SK-N-SH treated with all-trans-retinoic acid at 6 μM for 48 hours (cell line): ENCODE measurements around the gene OAF.
"Not testable (repeated sequence)": the region's sequence is repeated elsewhere in the genome, so short reads cannot be mapped to it uniquely, and the experiment has no call there.

Experiments used
- ATAC-seq: fragments of 200-7000 bp; cut with Tn5 transposase; 3 replicates; pipeline ENCODE4 v1.9.1; 2020; ENCODE audit warnings: mild to moderate bottlenecking, moderate library complexity
- ARNTL ChIP-seq: fragments of 450-650 bp; formaldehyde crosslinking; IDR thresholded peaks from 2 replicates; pipeline ENCODE4 v1.5.0; 2020; ENCODE audit warnings: low read depth, mild to moderate bottlenecking, moderate library complexity, borderline replicate concordance
- BACH2 ChIP-seq: fragments of 250-450 bp; sonication (Bioruptor Pico); IDR thresholded peaks from 2 replicates; pipeline ENCODE4 v1.9.0; 2021; ENCODE audit warnings: mild to moderate bottlenecking, borderline replicate concordance
- CREB5 ChIP-seq: fragments of 250-450 bp; sonication (Bioruptor Pico); IDR thresholded peaks from 2 replicates; pipeline ENCODE4 v1.5.1; 2020; ENCODE audit warnings: low read depth, mild to moderate bottlenecking, moderate library complexity
- CSDC2 ChIP-seq: fragments of 250-450 bp; sonication (Bioruptor Pico); IDR thresholded peaks from 2 replicates; pipeline ENCODE4 v1.5.0; 2020; ENCODE audit warnings: mild to moderate bottlenecking, moderate library complexity
- ESRRG ChIP-seq: fragments of 250-450 bp; sonication (Bioruptor Pico); IDR thresholded peaks from 2 replicates; pipeline ENCODE4 v1.6.1; 2021; ENCODE audit warnings: mild to moderate bottlenecking
- GLIS3 ChIP-seq: fragments of 250-450 bp; sonication (Bioruptor Pico); IDR thresholded peaks from 2 replicates; pipeline ENCODE4 v1.5.0; 2020; ENCODE audit warnings: mild to moderate bottlenecking, moderate library complexity
- ISL1 ChIP-seq: fragments of 250-450 bp; sonication (Bioruptor Pico); IDR thresholded peaks from 2 replicates; pipeline ENCODE4 v2.1.2; 2022; ENCODE audit warnings: mild to moderate bottlenecking, moderate library complexity
- OSR1 ChIP-seq: fragments of 250-450 bp; sonication (Bioruptor Pico); IDR thresholded peaks from 2 replicates; pipeline ENCODE4 v1.8.0; 2022; ENCODE audit warnings: moderate library complexity, mild to moderate bottlenecking, inconsistent platforms
- PPARA ChIP-seq: fragments of 250-450 bp; sonication (Bioruptor Pico); IDR thresholded peaks from 2 replicates; pipeline ENCODE4 v1.5.0; 2020; ENCODE audit warnings: mild to moderate bottlenecking, borderline replicate concordance
- SNAI2 ChIP-seq: fragments of 250-450 bp; sonication (Bioruptor Pico); IDR thresholded peaks from 2 replicates; pipeline ENCODE4 v1.5.0; 2020; ENCODE audit warnings: mild to moderate bottlenecking, moderate library complexity
- TCF4 ChIP-seq: fragments of 250-450 bp; sonication (Bioruptor Pico); IDR thresholded peaks from 2 replicates; pipeline ENCODE4 v1.8.0; 2021; ENCODE audit warnings: mild to moderate bottlenecking, moderate library complexity, borderline replicate concordance
- TSHZ2 ChIP-seq: fragments of 250-450 bp; sonication (Bioruptor Pico); IDR thresholded peaks from 2 replicates; pipeline ENCODE4 v1.5.0; 2020; ENCODE audit warnings: mild to moderate bottlenecking, moderate library complexity
- ZC3H10 ChIP-seq: fragments of 250-450 bp; sonication (Bioruptor Pico); IDR thresholded peaks from 2 replicates; pipeline ENCODE4 v1.5.1; 2021; ENCODE audit warnings: mild to moderate bottlenecking, moderate library complexity
- ZFP3 ChIP-seq: fragments of 250-450 bp; sonication (Bioruptor Pico); IDR thresholded peaks from 2 replicates; pipeline ENCODE4 v1.5.0; 2020; ENCODE audit warnings: mild to moderate bottlenecking, moderate library complexity
- ZFP30 ChIP-seq: fragments of 450-650 bp; formaldehyde crosslinking; IDR thresholded peaks from 2 replicates; pipeline ENCODE4 v1.5.0; 2022; ENCODE audit warnings: mild to moderate bottlenecking, moderate library complexity
- ZNF565 ChIP-seq: fragments of 450-650 bp; formaldehyde crosslinking; conservative IDR thresholded peaks from 2 replicates; pipeline ENCODE4 v1.5.0; 2020; ENCODE audit warnings: low read depth, mild to moderate bottlenecking, moderate library complexity
- ZNF70 ChIP-seq: fragments of 450-650 bp; formaldehyde crosslinking; IDR thresholded peaks from 2 replicates; pipeline ENCODE4 v1.5.0; 2020; ENCODE audit warnings: mild to moderate bottlenecking, moderate library complexity
- ZNF8 ChIP-seq: fragments of 450-650 bp; formaldehyde crosslinking; IDR thresholded peaks from 2 replicates; pipeline ENCODE4 v1.5.0; 2020; ENCODE audit warnings: mild to moderate bottlenecking, moderate library complexity
- TF ChIP-seq, protein P1 (sequence below): fragments of 250-450 bp; sonication (Bioruptor Pico); IDR thresholded peaks from 2 replicates; pipeline ENCODE4 v1.8.0; 2020; ENCODE audit warnings: mild to moderate bottlenecking, moderate library complexity, borderline replicate concordance
- TF ChIP-seq, protein P2 (sequence below): fragments of 250-450 bp; sonication (Bioruptor Pico); IDR thresholded peaks from 2 replicates; pipeline ENCODE4 v1.8.0; 2021; ENCODE audit warnings: low read depth, mild to moderate bottlenecking, moderate library complexity, borderline replicate concordance

Gene OAF

DNA sequence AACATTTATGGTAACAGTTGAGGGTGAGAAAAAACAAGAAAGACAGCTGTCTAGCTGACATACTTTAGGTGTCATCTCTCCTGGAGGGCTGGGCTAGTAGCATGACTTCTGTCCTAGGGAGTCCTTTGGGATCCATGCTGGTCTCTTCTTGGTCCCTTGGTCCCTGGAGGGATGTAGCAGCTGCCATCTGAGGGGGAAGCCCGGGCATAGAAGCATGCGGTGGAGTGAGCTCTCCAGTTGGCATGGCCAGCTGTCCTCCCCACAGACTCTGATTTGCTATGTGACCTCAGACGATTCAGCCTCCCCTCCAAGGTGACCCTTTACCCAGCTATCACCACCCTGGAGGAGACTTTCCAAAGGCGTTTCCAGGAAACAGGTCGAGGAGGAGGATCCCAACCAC is 57.9 kb downstream of the OAF start:
- no peak for TF ChIP-seq ARNTL (CRISPR knock-in tag)
- TF ChIP-seq, protein P1, sequence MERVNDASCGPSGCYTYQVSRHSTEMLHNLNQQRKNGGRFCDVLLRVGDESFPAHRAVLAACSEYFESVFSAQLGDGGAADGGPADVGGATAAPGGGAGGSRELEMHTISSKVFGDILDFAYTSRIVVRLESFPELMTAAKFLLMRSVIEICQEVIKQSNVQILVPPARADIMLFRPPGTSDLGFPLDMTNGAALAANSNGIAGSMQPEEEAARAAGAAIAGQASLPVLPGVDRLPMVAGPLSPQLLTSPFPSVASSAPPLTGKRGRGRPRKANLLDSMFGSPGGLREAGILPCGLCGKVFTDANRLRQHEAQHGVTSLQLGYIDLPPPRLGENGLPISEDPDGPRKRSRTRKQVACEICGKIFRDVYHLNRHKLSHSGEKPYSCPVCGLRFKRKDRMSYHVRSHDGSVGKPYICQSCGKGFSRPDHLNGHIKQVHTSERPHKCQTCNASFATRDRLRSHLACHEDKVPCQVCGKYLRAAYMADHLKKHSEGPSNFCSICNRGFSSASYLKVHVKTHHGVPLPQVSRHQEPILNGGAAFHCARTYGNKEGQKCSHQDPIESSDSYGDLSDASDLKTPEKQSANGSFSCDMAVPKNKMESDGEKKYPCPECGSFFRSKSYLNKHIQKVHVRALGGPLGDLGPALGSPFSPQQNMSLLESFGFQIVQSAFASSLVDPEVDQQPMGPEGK (CRISPR knock-in tag): no peak
- TF ChIP-seq ZNF565 (CRISPR knock-in tag): no peak
- TF ChIP-seq ISL1: no peak
- TF ChIP-seq SNAI2 (CRISPR knock-in tag): no peak
- TF ChIP-seq ZC3H10 (CRISPR knock-in tag): no peak
- TF ChIP-seq BACH2 (CRISPR knock-in tag): no peak
- no peak for TF ChIP-seq ZNF70 (CRISPR knock-in tag)
- TF ChIP-seq ZFP30 (CRISPR knock-in tag): no peak
- no peak for TF ChIP-seq GLIS3 (CRISPR knock-in tag)
- TF ChIP-seq ZNF8 (CRISPR knock-in tag): no peak
- no peak for TF ChIP-seq TCF4 (CRISPR knock-in tag)
- TF ChIP-seq OSR1 (CRISPR knock-in tag): no peak
- TF ChIP-seq CREB5 (CRISPR knock-in tag): no peak
- no peak for TF ChIP-seq CSDC2
- no peak for TF ChIP-seq ZFP3 (CRISPR knock-in tag)
- no peak for ATAC-seq

DNA sequence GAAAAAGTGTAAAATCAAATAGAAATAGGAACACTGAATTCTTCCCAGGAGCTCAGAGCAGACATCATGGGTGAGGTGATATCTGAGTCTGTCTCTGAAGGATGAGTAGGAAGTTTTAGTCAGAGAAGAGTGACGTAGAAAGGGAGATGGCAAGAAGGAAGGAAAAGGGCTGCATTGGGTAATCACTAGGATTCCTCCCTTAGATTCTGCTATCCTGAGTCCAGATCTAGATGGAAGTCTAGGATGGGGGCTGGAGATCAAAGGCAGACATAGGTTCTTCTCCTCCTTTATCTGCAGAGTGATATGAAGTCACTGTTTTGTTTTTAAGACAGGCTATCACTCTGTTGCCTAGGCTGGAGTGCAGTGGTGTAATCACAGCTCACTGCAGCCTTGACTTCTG is 59.6 kb downstream of the OAF start:
- TF ChIP-seq ISL1 (no peak), TCF4 (CRISPR knock-in tag) (no peak), PPARA (CRISPR knock-in tag) (no peak), ARNTL (CRISPR knock-in tag) (no peak), TSHZ2 (CRISPR knock-in tag) (no peak), ZC3H10 (CRISPR knock-in tag) (no peak), GLIS3 (CRISPR knock-in tag) (no peak), ZNF8 (CRISPR knock-in tag) (no peak), ESRRG (no peak)
- TF ChIP-seq, protein P1 (CRISPR knock-in tag): no peak
- no peak for ATAC-seq

- no peak for ATAC-seq
- TF ChIP-seq PPARA (CRISPR knock-in tag): no peak
- no peak for TF ChIP-seq GLIS3 (CRISPR knock-in tag)
- no peak for TF ChIP-seq ZFP3 (CRISPR knock-in tag)
- TF ChIP-seq SNAI2 (CRISPR knock-in tag): no peak
Measured at GRCh38 chr11:120271672-120272071, 60.8 kb downstream of the OAF start.

DNA sequence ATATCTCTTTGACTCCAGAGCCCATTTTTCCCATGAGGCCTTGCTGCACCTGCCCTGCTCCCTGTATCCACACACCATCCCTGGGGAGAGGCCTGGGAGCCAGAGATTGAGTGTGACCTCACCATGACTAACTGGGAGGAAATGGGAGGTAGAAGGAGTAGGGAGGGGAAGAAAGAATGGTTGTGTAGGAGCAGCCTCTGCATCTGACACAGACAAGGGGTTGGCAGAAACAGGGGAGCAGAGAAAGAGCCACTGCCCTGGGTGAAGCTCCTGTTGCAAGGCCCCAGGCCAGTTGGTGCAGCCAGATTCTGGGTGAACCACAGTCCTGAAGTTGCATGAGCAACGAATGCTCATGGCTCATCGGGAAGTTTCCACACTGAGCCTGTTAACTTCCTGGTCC is 61.5 kb downstream of the OAF start:
- ATAC-seq: peak; percentile 74
- TF ChIP-seq ZFP3 (CRISPR knock-in tag) (no peak), SNAI2 (CRISPR knock-in tag) (no peak)

GRCh38 chr11:120273432-120273831 is 62.6 kb downstream of the OAF start:
- TF ChIP-seq, protein P2, sequence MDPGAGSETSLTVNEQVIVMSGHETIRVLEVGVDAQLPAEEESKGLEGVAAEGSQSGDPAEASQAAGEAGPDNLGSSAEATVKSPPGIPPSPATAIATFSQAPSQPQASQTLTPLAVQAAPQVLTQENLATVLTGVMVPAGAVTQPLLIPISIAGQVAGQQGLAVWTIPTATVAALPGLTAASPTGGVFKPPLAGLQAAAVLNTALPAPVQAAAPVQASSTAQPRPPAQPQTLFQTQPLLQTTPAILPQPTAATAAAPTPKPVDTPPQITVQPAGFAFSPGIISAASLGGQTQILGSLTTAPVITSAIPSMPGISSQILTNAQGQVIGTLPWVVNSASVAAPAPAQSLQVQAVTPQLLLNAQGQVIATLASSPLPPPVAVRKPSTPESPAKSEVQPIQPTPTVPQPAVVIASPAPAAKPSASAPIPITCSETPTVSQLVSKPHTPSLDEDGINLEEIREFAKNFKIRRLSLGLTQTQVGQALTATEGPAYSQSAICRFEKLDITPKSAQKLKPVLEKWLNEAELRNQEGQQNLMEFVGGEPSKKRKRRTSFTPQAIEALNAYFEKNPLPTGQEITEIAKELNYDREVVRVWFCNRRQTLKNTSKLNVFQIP (CRISPR knock-in tag): no peak
- TF ChIP-seq PPARA (CRISPR knock-in tag) (no peak), ESRRG (no peak), ZFP30 (CRISPR knock-in tag) (no peak), SNAI2 (CRISPR knock-in tag) (no peak), BACH2 (CRISPR knock-in tag) (no peak)
- TF ChIP-seq, all 23 proteins: peak for 0
- no peak for ATAC-seq

DNA sequence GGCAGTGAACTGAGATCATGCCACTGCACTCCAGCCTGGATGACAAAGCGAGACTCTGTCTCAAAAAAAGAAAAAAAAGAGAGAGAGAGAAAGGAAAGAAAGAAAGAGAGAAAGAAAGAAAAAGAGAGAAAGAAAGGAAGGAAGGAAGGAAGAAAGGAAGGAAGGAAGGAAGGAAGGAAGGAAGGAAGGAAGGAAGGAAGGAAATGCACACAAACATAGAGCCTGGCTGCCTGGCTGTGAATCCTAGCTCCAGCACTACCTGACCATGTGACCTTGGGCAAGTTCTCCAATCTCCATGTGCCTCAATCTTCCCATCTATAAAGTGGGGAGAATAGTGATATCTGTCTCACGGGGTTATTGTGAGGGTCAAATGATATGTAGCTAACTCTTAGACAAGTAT is 63.1 kb downstream of the OAF start:
- not testable (repeated sequence) for ATAC-seq
